Activated CD8-positive, alpha-beta memory T cell treated with anti-CD3 and anti-CD28 coated beads for 36 hours (primary cell): ENCODE data around the gene GID8. TPM values are rescaled to one million over a fixed set of nuclear protein-coding genes. Genes with fewer than 3 reads are reported as not detected.

Experiments
- CTCF ChIA-PET: fragments of 350-600 bp; sonication (Branson Sonifier 250); formaldehyde crosslinking; loops from one replicate; lab custom pipeline; 2021; ENCODE audit warnings: antibody characterized with exemption; lab: Charles Lee
- POLR2A ChIA-PET: fragments of 350-600 bp; sonication (Branson Sonifier 250); formaldehyde crosslinking; loops from one replicate; lab custom pipeline; 2021; ENCODE audit warnings: antibody characterized with exemption; lab: Charles Lee
- total RNA-seq, 2 experiments: library from RNA; stranded (reverse); gene quantifications; one replicate each; pipeline ENCODE4 v1.2.3, GENCODE V29; 2021

GID8 gene
- total RNA-seq, 2 experiments from 2014 or later, result 44.2 to 45.2 TPM

GRCh38 chr20:62982124-62983075 is 44.5 kb downstream of the GID8 start:
- CTCF ChIA-PET, result interaction anchor here (1.1 to 1.3 kb wide), 3 partner anchors 10 to 24 kb away, joined by 3 to 5 read pairs (median 4); partner anchors contain the start of gene BHLHE23
- POLR2A ChIA-PET, result no interaction called here

- ChIA-PET CTCF (no interaction called here), POLR2A (no interaction called here)
Observed at GRCh38 chr20:62983210-62983609, 45.3 kb downstream of the GID8 start.

GRCh38 chr20:62984666-62985443 is 46.9 kb downstream of the GID8 start:
- POLR2A ChIA-PET, result no interaction called here
- CTCF ChIA-PET, result no interaction called here

- ChIA-PET CTCF (no interaction called here), POLR2A (no interaction called here)
Observed at GRCh38 chr20:62985444-62985778, 47.5 kb downstream of the GID8 start.

- CTCF ChIA-PET, result no interaction called here
- POLR2A ChIA-PET, result no interaction called here
Observed at GRCh38 chr20:62986257-62986800, 48.4 kb downstream of the GID8 start.

- ChIA-PET POLR2A (no interaction called here), CTCF (no interaction called here)
Observed at GRCh38 chr20:62987114-62987513, 49.2 kb downstream of the GID8 start.

- ChIA-PET CTCF (no interaction called here), POLR2A (no interaction called here)
Observed at GRCh38 chr20:62989201-62989601, 51.3 kb downstream of the GID8 start.

GRCh38 chr20:62990306-62990825 is 52.4 kb downstream of the GID8 start:
- CTCF ChIA-PET, result no interaction called here
- POLR2A ChIA-PET, result no interaction called here

GRCh38 chr20:62991196-62991807 is 53.4 kb downstream of the GID8 start:
- ChIA-PET CTCF (interaction anchor here (1.2 kb wide), 1 partner anchor 18 kb away, joined by 3 read pairs; no protein-coding TSS in a partner anchor), POLR2A (no interaction called here)

GRCh38 chr20:62991863-62992262 is 53.9 kb downstream of the GID8 start:
- ChIA-PET POLR2A (no interaction called here), CTCF (interaction anchor here (1.2 kb wide), 1 partner anchor 17 kb away, joined by 3 read pairs; no protein-coding TSS in a partner anchor)

GRCh38 chr20:62993856-62994494 is 56.0 kb downstream of the GID8 start:
- CTCF ChIA-PET, result interaction anchor here (1.5 kb wide), 1 partner anchor 15 kb away, joined by 4 read pairs; no protein-coding TSS in a partner anchor
- POLR2A ChIA-PET, result no interaction called here

GRCh38 chr20:62994869-62995281 is 56.9 kb downstream of the GID8 start:
- POLR2A ChIA-PET, result no interaction called here
- CTCF ChIA-PET, result interaction anchor here (1.5 kb wide), 1 partner anchor 14 kb away, joined by 4 read pairs; no protein-coding TSS in a partner anchor

- ChIA-PET POLR2A (no interaction called here), CTCF (interaction anchor here (1.5 kb wide), 1 partner anchor 13 kb away, joined by 4 read pairs; no protein-coding TSS in a partner anchor)
Observed at GRCh38 chr20:62995481-62995880, 57.5 kb downstream of the GID8 start.

GRCh38 chr20:62995898-62996595 is 58.1 kb downstream of the GID8 start:
- CTCF ChIA-PET, result interaction anchor here (1.1 to 1.5 kb wide), 2 partner anchors 13 kb away, joined by 3 to 4 read pairs; no protein-coding TSS in a partner anchor
- POLR2A ChIA-PET, result no interaction called here

- POLR2A ChIA-PET, result no interaction called here
- CTCF ChIA-PET, result interaction anchor here (1.1 kb wide), 1 partner anchor 12 kb away, joined by 3 read pairs; no protein-coding TSS in a partner anchor
Observed at GRCh38 chr20:62996596-62996982, 58.6 kb downstream of the GID8 start.

GRCh38 chr20:62997417-62998035 is 59.6 kb downstream of the GID8 start:
- POLR2A ChIA-PET, result no interaction called here
- CTCF ChIA-PET, result no interaction called here
